ENCODE data around the gene SPDYE3. TPM values are rescaled to one million over a fixed set of nuclear protein-coding genes. Genes with fewer than 3 reads are reported as not detected.

Gene SPDYE3
- total and polyA plus RNA-seq, 2 of the 13 experiments (the other 11 are each of a cell fraction or from before 2014, with no cell fraction given): not detected

DNA sequence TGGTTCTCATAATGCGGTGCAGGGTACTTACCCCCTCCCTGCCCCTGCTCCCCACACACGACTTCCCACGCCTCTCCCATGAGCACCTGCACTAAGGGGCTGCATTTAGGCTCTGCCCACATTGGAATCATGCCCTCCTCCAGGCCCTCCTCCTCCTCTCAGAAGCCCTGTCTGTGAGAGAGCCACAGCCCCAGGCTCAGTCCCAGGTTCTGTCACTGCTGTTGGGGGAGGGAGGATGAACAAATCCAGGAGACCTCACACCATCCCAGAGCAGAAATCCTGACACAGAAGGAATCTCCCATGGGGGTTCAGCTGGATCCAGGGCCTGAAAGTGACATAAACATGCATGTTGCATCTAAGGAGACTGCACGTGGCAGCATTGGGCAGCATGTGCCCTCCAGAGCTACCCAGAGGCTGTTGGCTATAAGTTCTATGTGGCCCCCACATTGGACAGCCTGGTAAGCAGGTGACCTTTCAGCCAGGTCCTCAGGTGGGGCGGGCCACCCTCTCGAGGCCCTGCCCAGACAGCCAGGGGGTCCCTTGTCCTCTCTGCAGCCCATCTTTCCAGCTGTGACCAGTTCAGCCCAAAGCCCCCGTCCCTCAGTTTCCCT, 64.2 kb downstream of the SPDYE3 start:
- DNase-seq (ENCODE audit: low spot score) (no peak), FAIRE-seq (no peak), ATAC-seq (peak; percentile 12)
- BruUV-seq (replicated peaks): no TSS peak
- Histone ChIP-seq H3K4me3 (replicated peaks in 1 of 3; ENCODE audit: insufficient read depth in 1 of 3, low read depth in 2 of 3, low read length in 3 of 3) (no peak overlapping the region), H3K27me3 (ENCODE audit: control insufficient read depth in 1 of 2, insufficient read depth in 2 of 2, low read length in 2 of 2) (no peaks in the 10 kb centered on the region; a peak in 2 of 5 replicates), H2AFZ (ENCODE audit: low read length) (no peak overlapping the region), H3K36me3 (replicated peaks in 1 of 2; ENCODE audit: control insufficient read depth in 1 of 2, insufficient read depth in 2 of 2, low read length in 2 of 2) (no peaks in the 10 kb centered on the region), H3K4me1 (ENCODE audit: insufficient read depth, low read length) (peaks cover 9% of the 10 kb centered on the region; the same call in 1 of the 2 replicates), H3K9ac (ENCODE audit: insufficient read depth, low read depth, low read length) (no peak overlapping the region), H3K9me3 (ENCODE audit: low read length) (no peaks in the 10 kb centered on the region), H4K20me1 (ENCODE audit: insufficient read depth, low read length) (no peaks in the 10 kb centered on the region), H3K79me2 (ENCODE audit: insufficient read depth, low read length) (no peaks in the 10 kb centered on the region), H3K4me2 (ENCODE audit: low read depth, low read length) (no peak overlapping the region), H3K27ac (ENCODE audit: extremely low read length, insufficient read depth, low read length) (no peak overlapping the region)
- in situ Hi-C loops (cut with HindIII; ENCODE audit: extremely low pct_ligation_motif_present, low pct_unique_long_range_greater_than_20kb): no loop called here
- 76% methylated on average over 4 of the region's 7 CpGs for WGBS (ENCODE audit: low lambda C conversion rate)
- ChIA-PET CTCF (ENCODE audit: low intra/inter-chr PET ratio, low total read pairs) (no interaction called here), POLR2A (no interaction called here)
- TF ChIP-seq POLR2A (IDR thresholded peaks at IDR 0.05; ENCODE audit: insufficient read depth in 1 of 2, low read depth in 2 of 2, low read length in 2 of 2) (peak in 1 of 2 experiments; percentile 25; a peak in 1 of 4 replicates), ZC3H4 (CRISPR knock-in tag; IDR thresholded peaks at IDR 0.05; ENCODE audit: borderline replicate concordance) (no peak), REXO4 (CRISPR knock-in tag; IDR thresholded peaks at IDR 0.05; ENCODE audit: borderline replicate concordance) (no peak)
- TF ChIP-seq, protein P1, sequence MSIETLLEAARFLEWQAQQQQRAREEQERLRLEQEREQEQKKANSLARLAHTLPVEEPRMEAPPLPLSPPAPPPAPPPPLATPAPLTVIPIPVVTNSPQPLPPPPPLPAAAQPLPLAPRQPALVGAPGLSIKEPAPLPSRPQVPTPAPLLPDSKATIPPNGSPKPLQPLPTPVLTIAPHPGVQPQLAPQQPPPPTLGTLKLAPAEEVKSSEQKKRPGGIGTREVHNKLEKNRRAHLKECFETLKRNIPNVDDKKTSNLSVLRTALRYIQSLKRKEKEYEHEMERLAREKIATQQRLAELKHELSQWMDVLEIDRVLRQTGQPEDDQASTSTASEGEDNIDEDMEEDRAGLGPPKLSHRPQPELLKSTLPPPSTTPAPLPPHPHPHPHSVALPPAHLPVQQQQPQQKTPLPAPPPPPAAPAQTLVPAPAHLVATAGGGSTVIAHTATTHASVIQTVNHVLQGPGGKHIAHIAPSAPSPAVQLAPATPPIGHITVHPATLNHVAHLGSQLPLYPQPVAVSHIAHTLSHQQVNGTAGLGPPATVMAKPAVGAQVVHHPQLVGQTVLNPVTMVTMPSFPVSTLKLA (IDR thresholded peaks at IDR 0.05): peak; percentile 51; the same call in 1 of the 2 replicates
- TF ChIP-seq, protein P2, sequence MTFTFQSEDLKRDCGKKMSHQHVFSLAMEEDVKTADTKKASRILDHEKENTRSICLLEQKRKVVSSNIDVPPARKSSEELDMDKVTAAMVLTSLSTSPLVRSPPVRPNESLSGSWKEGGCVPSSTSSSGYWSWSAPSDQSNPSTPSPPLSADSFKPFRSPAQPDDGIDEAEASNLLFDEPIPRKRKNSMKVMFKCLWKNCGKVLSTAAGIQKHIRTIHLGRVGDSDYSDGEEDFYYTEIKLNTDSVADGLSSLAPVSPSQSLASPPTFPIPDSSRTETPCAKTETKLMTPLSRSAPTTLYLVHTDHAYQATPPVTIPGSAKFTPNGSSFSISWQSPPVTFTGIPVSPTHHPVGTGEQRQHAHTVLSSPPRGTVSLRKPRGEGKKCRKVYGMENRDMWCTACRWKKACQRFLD (CRISPR knock-in tag; IDR thresholded peaks at IDR 0.05; ENCODE audit: borderline replicate concordance): no peak
- intact Hi-C loops (cut with micrococcal nuclease; ENCODE audit: unreplicated experiment): no loop called here

Small RNA genes within 50 kb of the gene (small RNA-seq; reads per million reads assigned to genes)
- 0 reads per million in 3 experiments for gene RF00019 (ENCODE audit: insufficient read depth in 2 of 3, insufficient read length in 3 of 3, low read depth in 2 of 3, low replicate concordance in 1 of 3)

Other genes starting within 250 kb of the SPDYE3 start
- gene ZNF3, start 226.0 kb upstream of the SPDYE3 start, total RNA-seq (2016; rRNA removed; fragmentation: Illumina TruSeq; extraction: Trizol): 53.2 and 56.9 TPM in 2 replicates
- 29.1 and 33.7 TPM in 2 replicates for gene ZNF3, start 226.0 kb upstream of the SPDYE3 start, polyA plus RNA-seq (2011; rRNA removed)
- 33.4 and 64.4 TPM in 2 replicates for gene COPS6, start 218.7 kb upstream of the SPDYE3 start, total RNA-seq (2016; rRNA removed; fragmentation: Illumina TruSeq; extraction: Trizol)
- 117 and 124 TPM in 2 replicates for gene COPS6, start 218.7 kb upstream of the SPDYE3 start, polyA plus RNA-seq (2011; rRNA removed)
- gene MCM7, start 206.3 kb upstream of the SPDYE3 start, total RNA-seq (2016; rRNA removed; fragmentation: Illumina TruSeq; extraction: Trizol): 214 and 229 TPM in 2 replicates
- gene MCM7, start 206.3 kb upstream of the SPDYE3 start, polyA plus RNA-seq (2011; rRNA removed): 74.6 and 84.5 TPM in 2 replicates
- gene AP4M1, start 206.1 kb upstream of the SPDYE3 start, total RNA-seq (2016; rRNA removed; fragmentation: Illumina TruSeq; extraction: Trizol): 8.2 and 9.7 TPM in 2 replicates
- gene AP4M1, start 206.1 kb upstream of the SPDYE3 start, polyA plus RNA-seq (2011; rRNA removed): 6.0 and 6.3 TPM in 2 replicates
- gene TAF6, start 188.3 kb upstream of the SPDYE3 start, total RNA-seq (2016; rRNA removed; fragmentation: Illumina TruSeq; extraction: Trizol): 18.8 and 25.6 TPM in 2 replicates
- gene TAF6, start 188.3 kb upstream of the SPDYE3 start, polyA plus RNA-seq (2011; rRNA removed): 12.6 and 12.9 TPM in 2 replicates
- gene CNPY4, start 188.1 kb upstream of the SPDYE3 start, total RNA-seq (2016; rRNA removed; fragmentation: Illumina TruSeq; extraction: Trizol): 5.4 and 12.7 TPM in 2 replicates
- gene CNPY4, start 188.1 kb upstream of the SPDYE3 start, polyA plus RNA-seq (2011; rRNA removed): 6.2 TPM in 2 replicates
- 1.8 and 2.1 TPM in 2 replicates for gene MBLAC1, start 180.7 kb upstream of the SPDYE3 start, total RNA-seq (2016; rRNA removed; fragmentation: Illumina TruSeq; extraction: Trizol)
- gene MBLAC1, start 180.7 kb upstream of the SPDYE3 start, polyA plus RNA-seq (2011; rRNA removed): 0.79 and 0.88 TPM in 2 replicates
- 115 and 120 TPM in 2 replicates for gene LAMTOR4, start 158.8 kb upstream of the SPDYE3 start, total RNA-seq (2016; rRNA removed; fragmentation: Illumina TruSeq; extraction: Trizol)
- 111 and 118 TPM in 2 replicates for gene LAMTOR4, start 158.8 kb upstream of the SPDYE3 start, polyA plus RNA-seq (2011; rRNA removed)
- 2.0 and 9.6 TPM in 2 replicates for gene TRAPPC14, start 149.0 kb upstream of the SPDYE3 start, total RNA-seq (2016; rRNA removed; fragmentation: Illumina TruSeq; extraction: Trizol)
- gene TRAPPC14, start 149.0 kb upstream of the SPDYE3 start, polyA plus RNA-seq (2011; rRNA removed): 4.7 and 7.0 TPM in 2 replicates
- 0.29 TPM in 1 of 2 replicates, not detected in the other for gene GAL3ST4, start 139.1 kb upstream of the SPDYE3 start, total RNA-seq (2016; rRNA removed; fragmentation: Illumina TruSeq; extraction: Trizol)
- gene GAL3ST4, start 139.1 kb upstream of the SPDYE3 start, polyA plus RNA-seq (2011; rRNA removed): 0.41 and 0.73 TPM in 2 replicates
- gene GPC2, start 130.3 kb upstream of the SPDYE3 start, total RNA-seq (2016; rRNA removed; fragmentation: Illumina TruSeq; extraction: Trizol): 0.10 and 0.64 TPM in 2 replicates
- gene GPC2, start 130.3 kb upstream of the SPDYE3 start, polyA plus RNA-seq (2011; rRNA removed): 0.76 and 0.78 TPM in 2 replicates
- 0.22 and 0.33 TPM in 2 replicates for gene STAG3, start 129.8 kb upstream of the SPDYE3 start, total RNA-seq (2016; rRNA removed; fragmentation: Illumina TruSeq; extraction: Trizol)
- 0.09 and 0.12 TPM in 2 replicates for gene STAG3, start 129.8 kb upstream of the SPDYE3 start, polyA plus RNA-seq (2011; rRNA removed)
- not detected in 2 replicates for gene PVRIG, start 87.8 kb upstream of the SPDYE3 start, total RNA-seq (2016; rRNA removed; fragmentation: Illumina TruSeq; extraction: Trizol)
- not detected in 2 replicates for gene PVRIG, start 87.8 kb upstream of the SPDYE3 start, polyA plus RNA-seq (2011; rRNA removed)
- 5.6 and 16.6 TPM in 2 replicates for gene PILRB, start 50.4 kb downstream of the SPDYE3 start, total RNA-seq (2016; rRNA removed; fragmentation: Illumina TruSeq; extraction: Trizol)
- gene PILRB, start 50.4 kb downstream of the SPDYE3 start, polyA plus RNA-seq (2011; rRNA removed): 33.0 and 33.8 TPM in 2 replicates
- 0.13 TPM in 1 of 2 replicates, not detected in the other for gene PILRA, start 65.8 kb downstream of the SPDYE3 start, total RNA-seq (2016; rRNA removed; fragmentation: Illumina TruSeq; extraction: Trizol)
- 0.97 and 1.3 TPM in 2 replicates for gene PILRA, start 65.8 kb downstream of the SPDYE3 start, polyA plus RNA-seq (2011; rRNA removed)
- 2.5 and 2.6 TPM in 2 replicates for gene ZCWPW1, start 121.0 kb downstream of the SPDYE3 start, total RNA-seq (2016; rRNA removed; fragmentation: Illumina TruSeq; extraction: Trizol)
- gene ZCWPW1, start 121.0 kb downstream of the SPDYE3 start, polyA plus RNA-seq (2011; rRNA removed): 1.6 and 2.4 TPM in 2 replicates
- gene MEPCE, start 122.1 kb downstream of the SPDYE3 start, total RNA-seq (2016; rRNA removed; fragmentation: Illumina TruSeq; extraction: Trizol): 22.6 and 26.0 TPM in 2 replicates
- 12.3 and 12.7 TPM in 2 replicates for gene MEPCE, start 122.1 kb downstream of the SPDYE3 start, polyA plus RNA-seq (2011; rRNA removed)
- gene PPP1R35, start 128.8 kb downstream of the SPDYE3 start, total RNA-seq (2016; rRNA removed; fragmentation: Illumina TruSeq; extraction: Trizol): 16.7 and 24.8 TPM in 2 replicates
- gene PPP1R35, start 128.8 kb downstream of the SPDYE3 start, polyA plus RNA-seq (2011; rRNA removed): 26.4 and 29.0 TPM in 2 replicates
- not detected in 2 replicates for gene SPACDR, start 156.6 kb downstream of the SPDYE3 start, total RNA-seq (2016; rRNA removed; fragmentation: Illumina TruSeq; extraction: Trizol)
- gene SPACDR, start 156.6 kb downstream of the SPDYE3 start, polyA plus RNA-seq (2011; rRNA removed): 0.24 and 0.41 TPM in 2 replicates
- 6.3 and 7.7 TPM in 2 replicates for gene TSC22D4, start 171.5 kb downstream of the SPDYE3 start, total RNA-seq (2016; rRNA removed; fragmentation: Illumina TruSeq; extraction: Trizol)
- gene TSC22D4, start 171.5 kb downstream of the SPDYE3 start, polyA plus RNA-seq (2011; rRNA removed): 8.7 and 10.1 TPM in 2 replicates
- 0.15 TPM in 2 replicates for gene NYAP1, start 176.2 kb downstream of the SPDYE3 start, total RNA-seq (2016; rRNA removed; fragmentation: Illumina TruSeq; extraction: Trizol)
- 0.46 and 0.76 TPM in 2 replicates for gene NYAP1, start 176.2 kb downstream of the SPDYE3 start, polyA plus RNA-seq (2011; rRNA removed)
- gene AGFG2, start 231.5 kb downstream of the SPDYE3 start, total RNA-seq (2016; rRNA removed; fragmentation: Illumina TruSeq; extraction: Trizol): 117 and 132 TPM in 2 replicates
- 125 and 127 TPM in 2 replicates for gene AGFG2, start 231.5 kb downstream of the SPDYE3 start, polyA plus RNA-seq (2011; rRNA removed)

All from HepG2 (cell line).